Measurements from ENCODE around the gene CBLN3.
"Not testable (repeated sequence)": the region's sequence is repeated elsewhere in the genome, so short reads cannot be mapped to it uniquely, and the experiment has no call there.

The CBLN3 gene

GRCh38 chr14:24399999-24400718 lies 29.3 kb downstream of the CBLN3 start:
- no peak for DNase-seq

- no peak for DNase-seq
Measured at GRCh38 chr14:24399447-24399822, 30.0 kb downstream of the CBLN3 start.

GRCh38 chr14:24398653-24399446 lies 30.6 kb downstream of the CBLN3 start, which contains the start of gene NYNRIN:
TSS of gene NYNRIN (plus strand) at chr14:24399003. CDS start at chr14:24399247, 244 bp downstream.
- no peak for DNase-seq

- DNase-seq, result no peak
Measured at GRCh38 chr14:24398293-24398652, 31.2 kb downstream of the CBLN3 start.

GRCh38 chr14:24397639-24398292 lies 31.7 kb downstream of the CBLN3 start:
- no peak for DNase-seq

GRCh38 chr14:24395609-24396582 lies 33.6 kb downstream of the CBLN3 start:
- no peak for DNase-seq

GRCh38 chr14:24394275-24394674 lies 35.2 kb downstream of the CBLN3 start:
- no peak for DNase-seq

- no peak for DNase-seq
Measured at GRCh38 chr14:24392325-24393091, 37.0 kb downstream of the CBLN3 start.

- no peak for DNase-seq
Measured at GRCh38 chr14:24390701-24391468, 38.6 kb downstream of the CBLN3 start.

- DNase-seq, result no peak
Measured at GRCh38 chr14:24389226-24389848, 40.1 kb downstream of the CBLN3 start.

GRCh38 chr14:24388474-24389179 lies 40.8 kb downstream of the CBLN3 start:
- no peak for DNase-seq

- not testable (repeated sequence) for DNase-seq
Measured at GRCh38 chr14:24387579-24387978, 41.9 kb downstream of the CBLN3 start.

GRCh38 chr14:24387009-24387345 lies 42.5 kb downstream of the CBLN3 start:
- DNase-seq, result no peak

- DNase-seq, result no peak
Measured at GRCh38 chr14:24385524-24385923, 43.9 kb downstream of the CBLN3 start.

- no peak for DNase-seq
Measured at GRCh38 chr14:24384169-24384568, 45.3 kb downstream of the CBLN3 start.

GRCh38 chr14:24382064-24382371 lies 47.5 kb downstream of the CBLN3 start:
- DNase-seq, result no peak

- no peak for DNase-seq
Measured at GRCh38 chr14:24381363-24382063, 48.0 kb downstream of the CBLN3 start.

GRCh38 chr14:24379907-24380730 lies 49.3 kb downstream of the CBLN3 start:
- no peak for DNase-seq

Data from GOT3 (cell line).